NCI-H82 treated with DMSO at 0.1 percent for 48 hours (cell line): Measurements from ENCODE around the gene ZC3H15.

Experiments used
- DNase-seq: peaks from one replicate; lab custom pipeline; 2025; ENCODE audit not compliant: unreplicated experiment; lab: John Stamatoyannopoulos, UW

The ZC3H15 gene

GRCh38 chr2:186542002-186542401 lies 55.9 kb downstream of the ZC3H15 start:
- DNase-seq = no peak

GRCh38 chr2:186543561-186544131 lies 57.6 kb downstream of the ZC3H15 start:
- no peak for DNase-seq

- DNase-seq = no peak
Measured at GRCh38 chr2:186544255-186544675, 58.2 kb downstream of the ZC3H15 start.

- no peak for DNase-seq
Measured at GRCh38 chr2:186546846-186547245, 60.8 kb downstream of the ZC3H15 start.

GRCh38 chr2:186551323-186552050 lies 65.4 kb downstream of the ZC3H15 start:
- DNase-seq = no peak

- no peak for DNase-seq
Measured at GRCh38 chr2:186554429-186554828, 68.4 kb downstream of the ZC3H15 start.

GRCh38 chr2:186554850-186555671 lies 69.0 kb downstream of the ZC3H15 start:
- no peak for DNase-seq

GRCh38 chr2:186558512-186559276 lies 72.6 kb downstream of the ZC3H15 start:
- no peak for DNase-seq
